Neutrophil (primary cell): ENCODE results near the gene TBK1.
A peak's percentile ranks its signal among the peaks of the same experiment; 100 is the strongest.

Experiments
- H3K27ac ChIP-seq: fragments of 200-600 bp; sonication (generic); 2 replicates; pipeline ENCODE4 v1.5.1; 2016; ENCODE audit warnings: mild to moderate bottlenecking, moderate library complexity
- H3K27me3 ChIP-seq: fragments of 200-600 bp; sonication (generic); 2 replicates; pipeline ENCODE4 v1.6.0; 2016; ENCODE audit warnings: mild to moderate bottlenecking
- H3K36me3 ChIP-seq: fragments of 200-600 bp; sonication (generic); 2 replicates; pipeline ENCODE4 v1.5.1; 2017
- H3K4me1 ChIP-seq, 2 experiments: fragments of 200-600 bp in 1 of 2; sonication (generic) in 1 of 2; 1 replicate in 1 of 2; 2 replicates in 1 of 2; pipeline versions ENCODE4 v1.5.1 to v1.6.1; 2013 to 2016; ENCODE audit warnings: low read depth in 1 of 2, low read length in 1 of 2, mild to moderate bottlenecking in 1 of 2, moderate library complexity in 1 of 2; ENCODE audit not compliant: control insufficient read depth in 1 of 2, insufficient read depth in 1 of 2
- H3K4me3 ChIP-seq, 2 experiments: fragments of 200-600 bp in 1 of 2; sonication (generic) in 1 of 2; 1 replicate in 1 of 2; 2 replicates in 1 of 2; pipeline ENCODE4 v1.5.1; 2013 to 2016; ENCODE audit warnings: low read depth in 1 of 2, low read length in 1 of 2, mild to moderate bottlenecking in 1 of 2, moderate library complexity in 1 of 2
- H3K9me3 ChIP-seq: fragments of 200-600 bp; sonication (generic); 2 replicates; pipeline ENCODE4 v1.5.1; 2016
- TF ChIP-seq, protein P1 (sequence below): fragments of 200-600 bp; sonication (generic); IDR thresholded peaks from 2 replicates; pipeline ENCODE4 v1.5.1; 2016; ENCODE audit warnings: antibody characterized with exemption

Gene TBK1

DNA sequence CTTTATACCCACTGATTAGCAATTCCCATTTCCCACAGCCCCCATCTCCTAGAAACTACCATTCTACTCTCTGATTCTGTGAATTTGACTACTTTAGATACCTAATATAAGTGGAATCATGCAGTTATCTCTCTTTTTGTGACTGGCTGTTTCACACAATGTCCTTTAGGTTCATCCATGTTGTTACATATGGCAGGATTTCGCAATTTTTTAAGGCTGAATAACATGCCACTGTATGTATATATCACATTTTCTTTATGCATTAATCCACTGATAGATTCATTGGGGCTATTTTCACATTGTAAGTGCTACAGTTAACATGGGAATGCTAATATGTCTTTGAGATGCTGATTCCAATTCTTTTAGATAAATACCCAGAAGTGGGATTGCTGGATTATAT, 11.8 kb upstream of the TBK1 start:
- Histone ChIP-seq H3K27me3 (no peaks in the 10 kb centered on the region), H3K9me3 (no peaks in the 10 kb centered on the region), H3K4me1 (peaks cover 0 to 5% of the 10 kb centered on the region in 2 experiments), H3K36me3 (peaks cover 26% of the 10 kb centered on the region), H3K27ac (no peak overlapping the region), H3K4me3 (no peak overlapping the region)
- TF ChIP-seq, protein P1, sequence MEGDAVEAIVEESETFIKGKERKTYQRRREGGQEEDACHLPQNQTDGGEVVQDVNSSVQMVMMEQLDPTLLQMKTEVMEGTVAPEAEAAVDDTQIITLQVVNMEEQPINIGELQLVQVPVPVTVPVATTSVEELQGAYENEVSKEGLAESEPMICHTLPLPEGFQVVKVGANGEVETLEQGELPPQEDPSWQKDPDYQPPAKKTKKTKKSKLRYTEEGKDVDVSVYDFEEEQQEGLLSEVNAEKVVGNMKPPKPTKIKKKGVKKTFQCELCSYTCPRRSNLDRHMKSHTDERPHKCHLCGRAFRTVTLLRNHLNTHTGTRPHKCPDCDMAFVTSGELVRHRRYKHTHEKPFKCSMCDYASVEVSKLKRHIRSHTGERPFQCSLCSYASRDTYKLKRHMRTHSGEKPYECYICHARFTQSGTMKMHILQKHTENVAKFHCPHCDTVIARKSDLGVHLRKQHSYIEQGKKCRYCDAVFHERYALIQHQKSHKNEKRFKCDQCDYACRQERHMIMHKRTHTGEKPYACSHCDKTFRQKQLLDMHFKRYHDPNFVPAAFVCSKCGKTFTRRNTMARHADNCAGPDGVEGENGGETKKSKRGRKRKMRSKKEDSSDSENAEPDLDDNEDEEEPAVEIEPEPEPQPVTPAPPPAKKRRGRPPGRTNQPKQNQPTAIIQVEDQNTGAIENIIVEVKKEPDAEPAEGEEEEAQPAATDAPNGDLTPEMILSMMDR, result no peak

DNA sequence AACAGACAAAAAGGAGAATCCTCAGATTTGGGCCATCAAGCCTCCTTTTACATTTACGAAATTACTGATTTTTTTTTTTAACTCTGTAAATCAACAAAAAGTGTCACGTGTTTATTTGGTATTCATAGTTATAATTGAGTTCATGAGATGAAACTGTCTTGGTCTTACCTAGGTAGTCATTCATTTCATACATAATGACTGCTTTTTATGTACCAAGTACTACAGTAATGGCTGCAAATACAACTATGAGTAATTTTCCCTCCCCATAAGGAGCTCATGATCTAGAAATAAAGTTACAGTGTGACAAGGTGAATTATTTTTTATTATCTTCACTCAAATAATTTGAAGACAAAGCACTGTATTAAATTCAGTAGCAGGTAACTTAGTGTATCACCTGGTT, 6.4 kb upstream of the TBK1 start:
- TF ChIP-seq, protein P1, result no peak
- Histone ChIP-seq H3K27me3 (no peaks in the 10 kb centered on the region), H3K27ac (no peak overlapping the region), H3K9me3 (no peaks in the 10 kb centered on the region), H3K4me3 (no peak overlapping the region), H3K4me1 (no peaks in the 10 kb centered on the region), H3K36me3 (peaks cover 19% of the 10 kb centered on the region)

DNA sequence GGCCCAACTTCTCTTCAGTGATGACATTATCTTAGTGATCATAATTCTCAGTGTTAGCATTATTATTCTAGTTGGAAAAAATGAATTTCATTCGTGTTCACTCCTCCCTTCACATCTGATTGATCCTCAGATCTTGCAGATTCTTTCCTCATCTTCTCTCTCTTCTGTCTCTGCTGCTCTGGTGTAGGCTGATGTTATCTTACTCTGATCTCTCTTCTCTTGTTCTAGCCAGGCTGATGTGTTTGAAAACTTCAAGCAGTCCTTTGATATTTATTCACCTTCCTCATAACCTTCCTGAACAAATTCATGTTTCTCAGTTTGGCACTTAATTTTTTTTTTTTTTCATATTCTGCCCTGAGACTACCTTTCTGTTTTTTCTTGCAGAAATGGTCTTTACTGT, 5.6 kb upstream of the TBK1 start:
- Histone ChIP-seq H3K27me3 (no peaks in the 10 kb centered on the region), H3K4me3 (no peak overlapping the region), H3K9me3 (no peaks in the 10 kb centered on the region), H3K36me3 (peaks cover 19% of the 10 kb centered on the region), H3K27ac (no peak overlapping the region), H3K4me1 (peaks cover 3 to 4% of the 10 kb centered on the region in 2 experiments)
- TF ChIP-seq, protein P1, result no peak

DNA sequence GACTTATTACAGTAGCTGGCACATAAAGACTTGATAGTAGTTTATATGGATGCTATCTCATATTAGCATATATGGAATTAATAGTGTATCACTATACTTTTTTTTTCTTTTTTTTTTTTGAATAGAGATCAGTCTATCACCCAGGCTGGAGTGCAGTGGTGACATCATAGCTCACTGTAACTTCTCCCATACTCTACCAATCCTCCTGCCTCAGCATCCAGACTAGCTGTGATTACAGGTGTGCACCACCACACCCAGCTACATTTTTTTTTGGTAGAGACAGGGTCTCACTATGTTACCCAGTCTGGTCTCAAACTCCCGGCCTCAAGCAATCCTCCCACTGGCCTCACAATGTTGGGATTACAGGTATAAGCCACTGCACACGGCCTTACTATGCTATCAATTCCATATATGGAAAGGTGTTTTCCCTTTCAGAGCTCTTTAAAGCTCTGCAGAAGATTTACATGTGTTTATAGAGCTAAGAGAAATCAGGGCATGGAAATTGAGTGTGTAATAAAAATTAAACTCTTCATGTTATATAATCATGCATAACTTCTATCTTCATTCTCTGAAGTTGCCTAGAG, 1.8 kb upstream of the TBK1 start:
- Histone ChIP-seq H3K27me3 (no peaks in the 10 kb centered on the region), H3K4me1 (peaks cover 17 to 19% of the 10 kb centered on the region in 2 experiments), H3K9me3 (no peaks in the 10 kb centered on the region), H3K36me3 (peaks cover 15% of the 10 kb centered on the region), H3K27ac (no peak overlapping the region), H3K4me3 (no peak overlapping the region)
- TF ChIP-seq, protein P1, result no peak

DNA sequence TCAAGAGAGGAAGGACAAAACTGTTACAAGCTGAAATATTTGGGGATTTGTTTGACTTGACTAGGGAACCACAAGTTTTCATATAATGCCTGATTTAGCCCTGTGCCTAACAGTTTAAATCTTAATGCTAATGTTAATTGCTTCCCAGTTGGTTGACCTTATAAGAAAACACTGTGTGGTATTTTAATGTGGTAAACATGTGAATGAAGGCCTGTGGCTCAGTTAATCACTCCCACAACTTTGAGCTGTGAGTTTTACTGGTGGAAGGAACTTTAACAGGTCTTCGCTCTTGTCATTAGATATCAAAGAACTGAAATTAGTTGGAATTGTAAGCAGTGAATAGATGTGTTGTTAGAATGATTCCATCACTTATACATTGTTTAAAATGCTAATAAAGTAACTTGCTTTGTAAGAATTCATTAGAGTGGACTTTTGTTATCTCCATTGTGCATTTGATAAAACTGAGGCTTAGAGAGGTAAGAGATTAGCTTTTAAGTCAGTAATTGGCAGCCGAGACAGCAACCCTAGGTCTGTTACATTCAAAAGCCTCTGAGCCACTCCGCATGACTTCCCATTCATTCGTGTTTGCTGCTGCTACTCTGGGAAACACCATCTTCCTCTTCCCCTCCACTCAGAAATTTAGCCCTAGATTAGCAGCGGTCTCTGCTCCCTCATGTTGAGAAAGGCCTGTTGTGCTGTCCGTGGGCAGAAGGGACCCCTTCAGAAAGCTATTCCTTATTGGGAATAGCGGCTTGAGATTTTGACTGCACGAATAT, 1.0 kb upstream of the TBK1 start:
- Histone ChIP-seq H3K4me1 (peaks cover 17 to 19% of the 10 kb centered on the region in 2 experiments), H3K9me3 (no peaks in the 10 kb centered on the region), H3K27me3 (no peaks in the 10 kb centered on the region), H3K27ac (peak overlapping the region; percentile 4), H3K4me3 (peak overlapping the region; percentile 80 to 97), H3K36me3 (peaks cover 13% of the 10 kb centered on the region)
- TF ChIP-seq, protein P1, result no peak
